ENCODE data around the gene EPAS1. TPM values are rescaled to one million over a fixed set of nuclear protein-coding genes. Genes with fewer than 3 reads are reported as not detected.

EPAS1 gene
- total and polyA plus RNA-seq, 2 of the 8 experiments (the other 6 are each of a cell fraction or from before 2014, with no cell fraction given): 2.0 to 4.9 TPM

GRCh38 chr2:46327627-46328026 lies 30.4 kb downstream of the EPAS1 start:
- H3K79me2 ChIP-seq (ENCODE audit: control insufficient read depth in 1 of 2, insufficient read depth in 2 of 2, low read length in 2 of 2): no peaks in the 10 kb centered on the region
- FAIRE-seq (no peak), DNase-seq (ENCODE audit: low read depth in 1 of 2, low spot score in 2 of 2) (no peak)
- H3K4ac ChIP-seq (replicated peaks; ENCODE audit: insufficient read length, low read depth, low read length): no peak overlapping the region
- H4K5ac ChIP-seq (ENCODE audit: insufficient read length, low read depth, low read length): no peak overlapping the region
- no peak overlapping the region for H2AFZ ChIP-seq (ENCODE audit: low read length)
- H3K27me3 ChIP-seq (replicated peaks in 1 of 4; ENCODE audit: control insufficient read depth in 3 of 4, extremely low read depth in 1 of 4, insufficient read depth in 3 of 4, low read length in 3 of 4): no peaks in the 10 kb centered on the region; a peak in 2 of 7 replicates
- H3K27ac ChIP-seq (ENCODE audit: low read depth, low read length): no peak overlapping the region
- no peak overlapping the region for H3K4me2 ChIP-seq (ENCODE audit: insufficient read depth in 1 of 2, low read depth in 2 of 2, low read length in 2 of 2)
- ChIA-PET CTCF (ENCODE audit: partially characterized antibody) (interaction anchor here (0.6 to 2.5 kb wide), 28 partner anchors 8 to 549 kb away, joined by 3 to 14 read pairs (median 4); no protein-coding TSS in a partner anchor), POLR2A (ENCODE audit: partially characterized antibody) (interaction anchor here (1.0 kb wide), 1 partner anchor 20 kb away, joined by 3 read pairs; no protein-coding TSS in a partner anchor)
- no peak overlapping the region for H2BK15ac ChIP-seq (ENCODE audit: low read length)
- no peak overlapping the region for H3K4me3 ChIP-seq (ENCODE audit: extremely low read depth in 1 of 4, insufficient read depth in 2 of 4, low read depth in 3 of 4, low read length in 4 of 4)
- no peaks in the 10 kb centered on the region for H3K79me1 ChIP-seq (ENCODE audit: low read depth, low read length)
- no peak overlapping the region for H2BK20ac ChIP-seq (ENCODE audit: low read length)
- peaks cover 0 to 7% (median 2%) of the 10 kb centered on the region in 4 experiments; a peak in 4 of 7 replicates for H3K4me1 ChIP-seq (replicated peaks in 1 of 4; ENCODE audit: control insufficient read depth in 3 of 4, insufficient read depth in 4 of 4, low read length in 3 of 4)
- no peak overlapping the region for H2BK12ac ChIP-seq (ENCODE audit: low read depth, low read length)
- no peaks in the 10 kb centered on the region for H3K23me2 ChIP-seq (ENCODE audit: low read depth, low read length)
- H3K36me3 ChIP-seq (ENCODE audit: control insufficient read depth in 2 of 4, insufficient read depth in 4 of 4, low read length in 3 of 4): no peaks in the 10 kb centered on the region
- no peak overlapping the region for H3K9ac ChIP-seq (replicated peaks in 1 of 4; ENCODE audit: extremely low read depth in 1 of 4, low read depth in 3 of 4, low read length in 3 of 4)
- no peak overlapping the region for H4K91ac ChIP-seq (replicated peaks; ENCODE audit: insufficient read length, low read length)
- no peaks in the 10 kb centered on the region for H4K20me1 ChIP-seq (replicated peaks in 1 of 2; ENCODE audit: control insufficient read depth in 1 of 2, insufficient read depth in 2 of 2, low read length in 2 of 2)
- H2BK120ac ChIP-seq (replicated peaks; ENCODE audit: low read depth, low read length): no peak overlapping the region
- no peak for TF ChIP-seq POU5F1 (IDR thresholded peaks at IDR 0.05; ENCODE audit: low read depth, low read length)
- peak; percentile 47 to 61 (median 54) for TF ChIP-seq CTCF (IDR thresholded peaks at IDR 0.05; ENCODE audit: control extremely low read depth in 1 of 3, insufficient read depth in 1 of 3, low read depth in 1 of 3, low read length in 3 of 3)
- TF ChIP-seq MAFK (IDR thresholded peaks at IDR 0.05; ENCODE audit: low read depth, low read length): no peak
- peak in 1 of 2 experiments; percentile 34; a peak in 1 of 4 replicates for TF ChIP-seq RAD21 (IDR thresholded peaks at IDR 0.05 in 1 of 2, conservative IDR thresholded peaks at IDR 0.05 in 1 of 2; ENCODE audit: low read depth in 2 of 2, low read length in 2 of 2)
- no peak for TF ChIP-seq ATF2 (IDR thresholded peaks at IDR 0.05; ENCODE audit: low read length)
- H2BK5ac ChIP-seq (ENCODE audit: low read depth, low read length): no peak overlapping the region
- H3K56ac ChIP-seq (replicated peaks; ENCODE audit: insufficient read length, low read depth, low read length): no peak overlapping the region
- 89% methylated on average over 4 of the region's 4 CpGs; no CpG with 5 or more reads in 1 of the 2 experiments for WGBS, 2 experiments (ENCODE audit: extremely low coverage in 1 of 2, insufficient coverage in 1 of 2, insufficient read length in 1 of 2, insufficient replicate concordance in 2 of 2, low coverage in 1 of 2, low lambda C conversion rate in 2 of 2, missing lambda C conversion rate in 1 of 2)
- H2AK5ac ChIP-seq (ENCODE audit: low read depth, low read length): no peak overlapping the region
- no peak overlapping the region for H3K18ac ChIP-seq (ENCODE audit: extremely low read depth, low read length)
- no peaks in the 10 kb centered on the region for H3K9me3 ChIP-seq (ENCODE audit: insufficient read depth in 2 of 2, low read depth in 1 of 2, low read length in 1 of 2)
- H3K23ac ChIP-seq (ENCODE audit: insufficient read length): no peak overlapping the region
- H3K14ac ChIP-seq (ENCODE audit: insufficient read length): no peak overlapping the region
- no peak overlapping the region for H4K8ac ChIP-seq (ENCODE audit: extremely low read depth, insufficient read depth, low read length)
